ENCODE data around the gene PDE4D. TPM values are rescaled to one million over a fixed set of nuclear protein-coding genes. Genes with fewer than 3 reads are reported as not detected.

PDE4D gene
- total and polyA plus RNA-seq, 9 donors, result 21.1 to 65.9 (median 33.0) TPM

DNA sequence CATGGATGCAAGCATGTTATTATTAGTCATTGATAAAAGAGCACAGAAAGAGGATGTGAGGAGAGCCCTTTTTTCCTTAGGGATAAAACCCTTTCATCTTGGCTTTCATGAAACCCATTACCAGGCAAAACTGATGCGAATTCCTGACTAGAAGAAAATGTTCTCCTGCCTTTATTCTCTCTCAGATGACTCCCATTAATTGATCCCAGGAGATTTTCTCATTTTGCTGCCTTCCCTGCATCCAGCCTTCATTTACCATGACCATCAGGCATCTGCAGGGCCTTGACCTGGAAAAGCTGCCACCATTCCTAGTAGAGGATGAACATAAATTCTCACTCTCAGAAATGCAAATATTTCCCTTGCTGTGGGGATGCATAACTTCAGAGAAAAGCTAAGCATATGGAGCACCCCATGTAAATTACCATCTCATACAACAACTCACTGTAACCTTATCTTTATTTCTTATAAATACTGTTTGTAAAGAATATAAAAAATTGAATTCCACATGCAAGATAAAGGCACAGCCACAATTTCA lies 176.5 kb downstream of the PDE4D start:
- Histone ChIP-seq H3K27me3 (ENCODE audit: control insufficient read depth, insufficient read depth, low read length) (no peaks in the 10 kb centered on the region), H3K4me1 (ENCODE audit: control insufficient read depth, insufficient read depth, low read length) (no peaks in the 10 kb centered on the region), H3K4me3 (ENCODE audit: low read length) (no peak overlapping the region), H3K36me3 (ENCODE audit: control insufficient read depth, insufficient read depth, low read length) (no peaks in the 10 kb centered on the region), H3K9me3 (replicated peaks; ENCODE audit: control insufficient read depth, low read depth, low read length) (peaks cover 6% of the 10 kb centered on the region), H3K27ac (ENCODE audit: low read length) (no peak overlapping the region)
- WGBS (ENCODE audit: insufficient coverage), result 69% methylated on average over 1 of the region's 1 CpG
- no peak for DNase-seq

DNA sequence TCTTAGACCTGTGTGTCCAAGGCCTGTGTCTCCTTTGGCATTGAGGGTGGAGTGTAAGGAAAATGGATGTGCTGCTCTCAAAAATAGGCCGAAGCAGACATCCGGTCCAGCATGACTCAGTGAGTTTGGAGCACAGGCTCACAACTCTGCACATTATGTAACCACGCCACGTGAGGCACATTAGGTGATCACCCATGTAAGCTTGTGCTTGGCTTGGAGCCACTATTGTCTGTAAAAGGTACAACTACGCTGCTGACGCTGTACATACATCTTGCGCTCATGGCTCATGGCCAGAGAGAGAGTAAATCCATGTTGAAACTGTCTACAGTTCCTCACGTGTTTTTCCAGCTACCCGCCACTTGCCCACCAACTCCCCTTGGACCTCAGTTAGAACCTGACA lies 177.5 kb downstream of the PDE4D start:
- WGBS (ENCODE audit: insufficient coverage), result 88% methylated on average over 8 of the region's 9 CpGs
- peak; percentile 7 for DNase-seq
- no peak overlapping the region for H3K4me3 ChIP-seq (ENCODE audit: low read length)

DNA sequence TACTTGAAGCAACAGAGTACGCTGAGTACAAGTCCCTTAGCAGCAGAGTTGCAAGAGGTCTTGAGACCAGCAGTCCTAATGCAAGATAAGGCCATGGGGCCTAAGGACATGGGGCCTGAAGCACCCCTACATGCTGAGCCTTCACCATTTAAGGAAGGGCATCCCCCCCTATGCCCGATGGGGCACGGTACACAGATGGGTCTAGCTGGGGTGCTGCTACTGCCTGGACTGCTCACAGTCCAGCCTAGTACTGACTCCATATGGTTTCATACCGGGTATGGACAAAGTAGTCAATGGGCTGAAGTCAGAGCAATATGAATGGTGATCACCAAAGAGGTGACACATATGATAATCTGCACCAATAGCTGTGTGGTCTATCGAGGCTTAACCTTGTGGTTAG lies 178.3 kb downstream of the PDE4D start:
- 90% methylated on average over 3 of the region's 5 CpGs for WGBS (ENCODE audit: insufficient coverage)
- H3K27ac ChIP-seq (ENCODE audit: low read length), result no peak overlapping the region
- no peak for DNase-seq
- no peaks in the 10 kb centered on the region for H3K36me3 ChIP-seq (ENCODE audit: control insufficient read depth, insufficient read depth, low read length)
- no peak overlapping the region for H3K4me3 ChIP-seq (ENCODE audit: low read length)
- H3K4me1 ChIP-seq (ENCODE audit: control insufficient read depth, insufficient read depth, low read length), result no peaks in the 10 kb centered on the region
- H3K27me3 ChIP-seq (ENCODE audit: control insufficient read depth, insufficient read depth, low read length), result no peaks in the 10 kb centered on the region
- peaks cover 6% of the 10 kb centered on the region for H3K9me3 ChIP-seq (replicated peaks; ENCODE audit: control insufficient read depth, low read depth, low read length)

More for the DNA sequence above, 177.5 kb downstream of the PDE4D start:
- Histone ChIP-seq H3K9me3 (replicated peaks; ENCODE audit: control insufficient read depth, low read depth, low read length) (peaks cover 6% of the 10 kb centered on the region), H3K27ac (ENCODE audit: low read length) (no peak overlapping the region), H3K27me3 (ENCODE audit: control insufficient read depth, insufficient read depth, low read length) (no peaks in the 10 kb centered on the region), H3K4me1 (ENCODE audit: control insufficient read depth, insufficient read depth, low read length) (no peaks in the 10 kb centered on the region), H3K36me3 (ENCODE audit: control insufficient read depth, insufficient read depth, low read length) (no peaks in the 10 kb centered on the region)

DNA sequence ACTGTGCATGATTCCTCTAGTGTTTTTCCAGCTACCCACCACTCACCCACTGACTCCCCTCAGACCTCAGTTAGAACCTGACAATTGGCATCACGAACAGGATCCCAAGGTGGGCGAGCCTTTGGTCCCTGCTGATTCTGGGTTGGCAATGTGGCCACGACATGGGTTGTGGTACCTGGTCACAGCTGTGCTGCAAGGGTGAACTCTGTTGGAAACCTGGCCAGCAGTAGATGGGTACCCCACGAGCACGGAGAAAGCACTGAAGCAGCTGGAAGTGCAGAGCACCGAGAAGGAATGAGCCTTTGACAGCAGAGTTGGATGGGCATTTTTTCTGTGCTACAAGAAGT lies 180.1 kb downstream of the PDE4D start:
- H3K27ac ChIP-seq (ENCODE audit: low read length), result no peak overlapping the region
- peaks cover 8% of the 10 kb centered on the region for H3K4me1 ChIP-seq (ENCODE audit: control insufficient read depth, insufficient read depth, low read length)
- H3K36me3 ChIP-seq (ENCODE audit: control insufficient read depth, insufficient read depth, low read length), result no peaks in the 10 kb centered on the region
- H3K9me3 ChIP-seq (replicated peaks; ENCODE audit: control insufficient read depth, low read depth, low read length), result peaks cover 6% of the 10 kb centered on the region
- no peaks in the 10 kb centered on the region for H3K27me3 ChIP-seq (ENCODE audit: control insufficient read depth, insufficient read depth, low read length)
- no peak for DNase-seq
- H3K4me3 ChIP-seq (ENCODE audit: low read length), result no peak overlapping the region
- WGBS (ENCODE audit: insufficient coverage), result 93% methylated on average over 4 of the region's 6 CpGs

- peaks cover 8% of the 10 kb centered on the region for H3K4me1 ChIP-seq (ENCODE audit: control insufficient read depth, insufficient read depth, low read length)
- H3K4me3 ChIP-seq (ENCODE audit: low read length), result no peak overlapping the region
- H3K9me3 ChIP-seq (replicated peaks; ENCODE audit: control insufficient read depth, low read depth, low read length), result peaks cover 6% of the 10 kb centered on the region
- H3K36me3 ChIP-seq (ENCODE audit: control insufficient read depth, insufficient read depth, low read length), result no peaks in the 10 kb centered on the region
- WGBS (ENCODE audit: insufficient coverage), result 94% methylated on average over 5 of the region's 6 CpGs
- DNase-seq, result peak; percentile 14
- H3K27ac ChIP-seq (ENCODE audit: low read length), result no peak overlapping the region
- H3K27me3 ChIP-seq (ENCODE audit: control insufficient read depth, insufficient read depth, low read length), result no peaks in the 10 kb centered on the region
Measured at GRCh38 chr5:59712836-59713497, 180.6 kb downstream of the PDE4D start.

DNA sequence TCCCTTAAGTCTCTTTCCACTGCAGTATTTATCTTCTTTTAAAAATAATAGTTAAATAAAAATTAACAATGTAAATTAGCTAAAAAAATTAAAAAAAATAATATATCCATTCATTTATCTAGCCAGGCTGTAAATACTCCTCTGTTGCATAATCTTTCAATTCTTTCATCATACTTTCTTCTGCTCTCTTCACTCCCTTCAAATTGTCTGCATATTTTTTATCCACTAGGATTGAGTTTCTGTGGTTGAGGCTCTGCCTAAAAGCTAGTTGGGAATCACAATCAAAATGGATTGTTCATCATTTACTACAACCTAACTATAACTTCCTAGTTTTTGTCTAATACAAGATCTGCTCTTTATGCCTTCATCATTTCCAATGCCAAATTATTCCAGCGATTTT lies 182.2 kb downstream of the PDE4D start:
- Histone ChIP-seq H3K36me3 (ENCODE audit: control insufficient read depth, insufficient read depth, low read length) (no peaks in the 10 kb centered on the region), H3K9me3 (replicated peaks; ENCODE audit: control insufficient read depth, low read depth, low read length) (peaks cover 6% of the 10 kb centered on the region), H3K27ac (ENCODE audit: low read length) (no peak overlapping the region), H3K27me3 (ENCODE audit: control insufficient read depth, insufficient read depth, low read length) (no peaks in the 10 kb centered on the region), H3K4me1 (ENCODE audit: control insufficient read depth, insufficient read depth, low read length) (peaks cover 8% of the 10 kb centered on the region), H3K4me3 (ENCODE audit: low read length) (no peak overlapping the region)
- WGBS (ENCODE audit: insufficient coverage), result no CpG with 5 or more reads among the region's 1 CpG
- no peak for DNase-seq

GRCh38 chr5:59709846-59710245 lies 183.7 kb downstream of the PDE4D start:
- no peaks in the 10 kb centered on the region for H3K36me3 ChIP-seq (ENCODE audit: control insufficient read depth, insufficient read depth, low read length)
- H3K4me1 ChIP-seq (ENCODE audit: control insufficient read depth, insufficient read depth, low read length), result peaks cover 8% of the 10 kb centered on the region
- H3K4me3 ChIP-seq (ENCODE audit: low read length), result no peak overlapping the region
- no peak overlapping the region for H3K27ac ChIP-seq (ENCODE audit: low read length)
- 0% methylated on average over 1 of the region's 2 CpGs for WGBS (ENCODE audit: insufficient coverage)
- no peaks in the 10 kb centered on the region for H3K27me3 ChIP-seq (ENCODE audit: control insufficient read depth, insufficient read depth, low read length)
- DNase-seq, result peak; percentile 55
- peaks cover 6% of the 10 kb centered on the region for H3K9me3 ChIP-seq (replicated peaks; ENCODE audit: control insufficient read depth, low read depth, low read length)

- no peak overlapping the region for H3K27ac ChIP-seq (ENCODE audit: low read length)
- WGBS (ENCODE audit: insufficient coverage), result no CpG with 5 or more reads among the region's 4 CpGs
- H3K27me3 ChIP-seq (ENCODE audit: control insufficient read depth, insufficient read depth, low read length), result no peaks in the 10 kb centered on the region
- DNase-seq, result no peak
- H3K4me1 ChIP-seq (ENCODE audit: control insufficient read depth, insufficient read depth, low read length), result peaks cover 8% of the 10 kb centered on the region
- H3K4me3 ChIP-seq (ENCODE audit: low read length), result no peak overlapping the region
- no peaks in the 10 kb centered on the region for H3K36me3 ChIP-seq (ENCODE audit: control insufficient read depth, insufficient read depth, low read length)
- H3K9me3 ChIP-seq (replicated peaks; ENCODE audit: control insufficient read depth, low read depth, low read length), result peaks cover 6% of the 10 kb centered on the region
Measured at GRCh38 chr5:59709346-59709821, 184.1 kb downstream of the PDE4D start.

DNA sequence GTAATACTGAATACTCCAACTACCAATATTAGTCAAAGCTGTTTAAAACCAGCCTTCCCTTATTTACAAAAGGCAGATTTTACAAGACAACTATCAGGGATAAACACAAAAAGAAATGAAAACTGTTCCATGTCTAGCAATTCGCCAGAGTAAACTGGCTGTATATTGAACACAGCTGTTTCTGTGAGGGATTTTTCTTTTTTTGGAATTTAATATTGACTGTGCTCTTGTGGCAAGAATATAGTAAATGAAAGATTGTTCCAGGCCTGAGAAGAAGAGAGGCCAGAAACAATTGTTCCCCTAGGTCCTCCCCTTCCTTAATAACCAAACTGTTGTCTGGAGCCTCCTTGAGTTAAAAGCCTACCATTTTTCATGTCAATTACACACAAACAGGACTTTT lies 188.6 kb downstream of the PDE4D start:
- DNase-seq, result peak; percentile 87
- Histone ChIP-seq H3K36me3 (ENCODE audit: control insufficient read depth, insufficient read depth, low read length) (no peaks in the 10 kb centered on the region), H3K27ac (ENCODE audit: low read length) (peak overlapping the region; percentile 39), H3K4me3 (ENCODE audit: low read length) (no peak overlapping the region), H3K27me3 (ENCODE audit: control insufficient read depth, insufficient read depth, low read length) (no peaks in the 10 kb centered on the region), H3K9me3 (replicated peaks; ENCODE audit: control insufficient read depth, low read depth, low read length) (no peaks in the 10 kb centered on the region), H3K4me1 (ENCODE audit: control insufficient read depth, insufficient read depth, low read length) (peaks cover 7% of the 10 kb centered on the region)
- WGBS (ENCODE audit: insufficient coverage), result no CpG with 5 or more reads among the region's 1 CpG

DNA sequence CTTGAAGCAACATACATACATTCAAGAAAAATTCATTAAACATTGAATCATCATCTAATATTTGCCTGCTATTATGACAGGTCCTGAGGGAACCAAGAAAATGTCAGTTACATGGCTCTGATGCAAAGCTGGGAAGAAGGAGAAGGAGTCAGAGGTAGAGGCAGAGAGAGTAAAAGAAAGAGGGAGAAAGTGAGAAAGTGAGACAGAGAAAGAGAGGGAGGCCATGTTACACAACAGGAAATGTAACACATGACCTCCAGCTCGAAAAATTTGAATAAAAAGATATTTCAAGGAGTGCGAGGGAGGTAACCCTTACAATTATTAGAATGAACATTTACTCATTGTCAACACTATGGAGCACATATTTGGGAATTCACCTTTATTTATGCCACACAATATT lies 189.7 kb downstream of the PDE4D start:
- Histone ChIP-seq H3K9me3 (replicated peaks; ENCODE audit: control insufficient read depth, low read depth, low read length) (no peaks in the 10 kb centered on the region), H3K4me3 (ENCODE audit: low read length) (no peak overlapping the region), H3K27ac (ENCODE audit: low read length) (no peak overlapping the region), H3K4me1 (ENCODE audit: control insufficient read depth, insufficient read depth, low read length) (no peaks in the 10 kb centered on the region), H3K27me3 (ENCODE audit: control insufficient read depth, insufficient read depth, low read length) (no peaks in the 10 kb centered on the region), H3K36me3 (ENCODE audit: control insufficient read depth, insufficient read depth, low read length) (no peaks in the 10 kb centered on the region)
- WGBS (ENCODE audit: insufficient coverage), result no CpG with 5 or more reads among the region's 2 CpGs
- no peak for DNase-seq
